Measurements from ENCODE around the gene LCE1B. TPM values are rescaled to one million over a fixed set of nuclear protein-coding genes. Genes with fewer than 3 reads are reported as not detected.

The LCE1B gene
- total RNA-seq, 1 donor from 2014 or later = not detected

GRCh38 chr1:152824964-152825363 lies 13.2 kb downstream of the LCE1B start:
- no peak for TF ChIP-seq CTCF (IDR thresholded peaks at IDR 0.05; ENCODE audit: unreplicated experiment)
- no peak for DNase-seq (ENCODE audit: low spot score)
- no peaks in the 10 kb centered on the region for H3K27me3 Mint-ChIP-seq (ENCODE audit: unreplicated experiment)
- H3K4me1 Mint-ChIP-seq (ENCODE audit: unreplicated experiment) = peaks cover 3% of the 10 kb centered on the region
- H3K9me3 Mint-ChIP-seq (ENCODE audit: unreplicated experiment) = no peaks in the 10 kb centered on the region
- no peak overlapping the region for H3K27ac Mint-ChIP-seq (ENCODE audit: unreplicated experiment)
- no peak overlapping the region for H3K4me3 Mint-ChIP-seq (ENCODE audit: unreplicated experiment)
- no peaks in the 10 kb centered on the region for H3K36me3 Mint-ChIP-seq (ENCODE audit: low read depth, unreplicated experiment)

DNA sequence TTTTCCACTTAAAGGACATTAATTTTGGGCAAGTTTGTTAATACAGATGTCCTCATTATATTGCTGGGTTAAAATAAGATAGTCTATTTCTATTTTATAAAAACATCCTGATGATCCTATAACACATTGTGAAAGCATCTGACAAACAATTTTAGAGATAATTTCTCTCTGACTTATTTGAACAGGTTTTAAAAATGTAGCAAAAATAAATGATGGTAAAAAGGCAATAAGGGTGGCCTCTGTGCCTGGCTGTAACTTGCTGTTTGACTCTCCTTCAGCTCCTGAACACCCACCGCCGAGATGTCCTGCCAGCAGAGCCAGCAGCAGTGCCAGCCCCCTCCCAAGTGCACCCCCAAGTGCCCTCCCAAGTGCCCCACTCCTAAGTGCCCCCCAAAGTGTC lies 15.4 kb downstream of the LCE1B start, which contains the start of gene LCE1A:
Gene LCE1A (plus strand): TSS at position 301 of the 400 bp plus-strand sequence. CDS start 0 bp downstream, at position 301.
- Mint-ChIP-seq H3K27me3 (ENCODE audit: unreplicated experiment) (no peaks in the 10 kb centered on the region), H3K9me3 (ENCODE audit: unreplicated experiment) (no peaks in the 10 kb centered on the region), H3K4me1 (ENCODE audit: unreplicated experiment) (peaks cover 3% of the 10 kb centered on the region), H3K4me3 (ENCODE audit: unreplicated experiment) (no peak within 1 kb of the TSS), H3K36me3 (ENCODE audit: low read depth, unreplicated experiment) (no peaks in the 10 kb centered on the region), H3K27ac (ENCODE audit: unreplicated experiment) (no peak within 1 kb of the TSS)
- no peak for TF ChIP-seq CTCF (IDR thresholded peaks at IDR 0.05; ENCODE audit: unreplicated experiment)
- DNase-seq (ENCODE audit: low spot score) = no peak

DNA sequence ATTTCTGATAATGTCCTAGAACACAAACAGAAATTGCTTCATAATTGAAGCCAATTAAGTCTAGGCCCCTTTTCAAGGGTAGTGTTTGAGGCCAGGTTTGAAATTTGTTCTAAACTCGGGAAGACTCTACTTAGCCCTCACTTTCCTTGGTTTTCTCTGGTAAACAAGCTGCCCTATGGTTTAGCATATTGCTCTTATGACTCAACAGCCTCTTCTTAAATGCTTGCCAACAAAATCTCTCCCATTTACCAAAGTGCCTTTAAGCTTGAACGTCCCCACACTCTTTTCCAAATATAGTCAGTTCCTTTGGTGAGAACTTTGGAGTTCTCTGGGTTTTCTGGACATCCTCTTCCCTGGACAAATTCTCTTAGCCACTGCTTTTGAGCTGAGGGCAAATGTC lies 25.1 kb downstream of the LCE1B start:
- Mint-ChIP-seq H3K4me3 (ENCODE audit: unreplicated experiment) (no peak overlapping the region), H3K36me3 (ENCODE audit: low read depth, unreplicated experiment) (no peaks in the 10 kb centered on the region), H3K4me1 (ENCODE audit: unreplicated experiment) (no peaks in the 10 kb centered on the region), H3K27me3 (ENCODE audit: unreplicated experiment) (peaks cover 1% of the 10 kb centered on the region), H3K9me3 (ENCODE audit: unreplicated experiment) (no peaks in the 10 kb centered on the region), H3K27ac (ENCODE audit: unreplicated experiment) (no peak overlapping the region)
- no peak for TF ChIP-seq CTCF (IDR thresholded peaks at IDR 0.05; ENCODE audit: unreplicated experiment)
- no peak for DNase-seq (ENCODE audit: low spot score)

DNA sequence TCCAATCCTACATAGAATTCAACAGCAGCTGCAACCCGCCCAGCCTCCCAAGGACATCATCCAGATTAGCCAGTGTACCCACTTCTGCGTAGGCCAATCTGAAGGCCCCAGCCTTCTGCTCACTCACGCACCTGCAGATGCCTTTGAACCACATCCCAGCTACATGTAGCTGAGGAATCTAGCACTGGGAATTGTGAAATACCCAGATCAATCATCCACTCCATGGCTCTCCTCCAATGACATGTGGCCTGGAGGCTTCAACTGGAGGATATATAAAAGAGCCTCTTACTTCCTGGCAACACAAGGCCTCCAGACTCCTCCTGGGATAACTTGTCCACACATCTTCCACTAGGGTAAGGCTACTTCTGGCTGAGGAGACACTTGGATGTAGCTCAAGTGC lies 30.8 kb downstream of the LCE1B start, which contains the start of gene LCE6A:
Gene LCE6A (plus strand): TSS at position 301 of the 400 bp plus-strand sequence. CDS start 665 bp downstream, outside the sequence.
- no peak for DNase-seq (ENCODE audit: low spot score)
- Mint-ChIP-seq H3K27me3 (ENCODE audit: unreplicated experiment) (peaks cover 1% of the 10 kb centered on the region), H3K4me1 (ENCODE audit: unreplicated experiment) (no peaks in the 10 kb centered on the region), H3K9me3 (ENCODE audit: unreplicated experiment) (no peaks in the 10 kb centered on the region), H3K27ac (ENCODE audit: unreplicated experiment) (no peak within 1 kb of the TSS), H3K36me3 (ENCODE audit: low read depth, unreplicated experiment) (no peaks in the 10 kb centered on the region), H3K4me3 (ENCODE audit: unreplicated experiment) (no peak within 1 kb of the TSS)
- no peak for TF ChIP-seq CTCF (IDR thresholded peaks at IDR 0.05; ENCODE audit: unreplicated experiment)

DNA sequence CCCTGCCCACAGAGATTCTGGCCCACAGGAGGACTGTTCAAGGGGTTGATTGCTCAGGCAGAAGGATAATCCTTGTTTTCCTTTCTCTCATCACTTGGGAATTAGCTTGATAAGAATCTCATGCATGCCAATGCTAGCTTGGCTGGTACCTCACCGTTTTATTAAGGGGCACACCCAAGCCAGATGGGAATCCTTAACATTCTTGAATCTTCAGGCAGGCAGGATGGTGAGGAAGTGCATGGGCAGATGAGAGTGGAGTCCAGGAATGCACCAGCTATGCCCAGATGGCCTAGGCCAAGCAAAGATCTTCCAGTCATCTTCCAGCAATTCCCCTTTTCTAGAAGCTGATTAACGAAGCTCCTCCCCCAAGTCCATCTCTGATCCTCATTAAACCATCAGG lies 43.9 kb downstream of the LCE1B start:
- Mint-ChIP-seq H3K4me3 (ENCODE audit: unreplicated experiment) (no peak overlapping the region), H3K27me3 (ENCODE audit: unreplicated experiment) (no peaks in the 10 kb centered on the region), H3K9me3 (ENCODE audit: unreplicated experiment) (no peaks in the 10 kb centered on the region), H3K4me1 (ENCODE audit: unreplicated experiment) (no peaks in the 10 kb centered on the region), H3K36me3 (ENCODE audit: low read depth, unreplicated experiment) (no peaks in the 10 kb centered on the region), H3K27ac (ENCODE audit: unreplicated experiment) (no peak overlapping the region)
- no peak for TF ChIP-seq CTCF (IDR thresholded peaks at IDR 0.05; ENCODE audit: unreplicated experiment)
- DNase-seq (ENCODE audit: low spot score) = no peak

All from endothelial cell (in vitro differentiated cells).